EH (cell line): Measurements from ENCODE around the gene VSIG4.
"Not testable (repeated sequence)": the region's sequence is repeated elsewhere in the genome, so short reads cannot be mapped to it uniquely, and the experiment has no call there.

Source experiments
- DNase-seq: peaks from one replicate; pipeline ENCODE4 v3.0.0-alpha.2; 2015; ENCODE audit warnings: low read depth

The VSIG4 gene

DNA sequence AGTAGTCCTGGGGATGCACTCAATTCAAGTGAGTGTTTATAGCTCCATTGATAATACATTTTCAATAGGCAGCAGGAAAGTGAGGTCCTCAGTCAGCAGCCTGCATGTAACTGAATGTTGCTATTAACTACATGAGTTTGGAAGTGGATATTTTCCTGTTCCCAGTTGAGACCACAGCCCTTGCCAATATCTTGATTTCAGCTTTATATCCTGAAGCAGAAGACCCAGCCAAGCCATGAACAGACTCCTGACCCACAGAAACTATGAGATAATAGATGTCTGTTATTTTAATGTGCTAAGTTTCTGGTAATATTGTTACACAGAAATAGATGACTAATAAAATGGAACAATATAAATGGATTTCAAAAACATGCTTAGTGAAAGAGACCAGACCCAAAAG is 63.7 kb downstream of the VSIG4 start:
- no peak for DNase-seq

DNA sequence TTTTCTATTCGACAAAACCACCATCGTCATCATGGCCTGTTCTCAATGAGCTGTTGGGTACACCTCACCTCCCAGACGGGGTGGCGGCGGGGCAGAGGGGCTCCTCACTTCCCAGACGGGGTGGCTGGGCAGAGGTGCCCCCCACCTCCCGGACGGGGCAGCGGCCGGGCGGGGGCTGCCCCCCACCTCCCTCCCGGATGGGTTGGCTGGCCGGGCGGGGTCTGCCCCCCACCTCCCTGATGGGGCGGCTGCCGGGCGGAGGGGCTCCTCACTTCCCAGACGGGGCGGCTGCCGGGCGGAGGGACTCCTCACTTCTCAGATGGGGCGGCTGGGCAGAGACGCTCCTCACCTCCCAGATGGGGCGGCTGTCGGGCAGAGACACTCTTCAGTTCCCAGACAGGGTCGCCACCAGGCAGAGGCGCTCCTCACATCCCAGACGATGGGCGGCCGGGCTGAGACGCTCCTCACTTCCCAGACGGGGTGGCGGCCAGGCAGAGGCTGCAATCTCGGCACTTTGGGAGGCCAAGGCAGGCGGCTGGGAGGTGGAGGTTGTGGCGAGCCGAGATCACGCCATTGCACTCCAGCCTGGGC is 64.6 kb downstream of the VSIG4 start:
- DNase-seq: not testable (repeated sequence)
